SK-N-SH (cell line): Measurements from ENCODE around the gene RAB27B. TPM values are rescaled to one million over a fixed set of nuclear protein-coding genes. Genes with fewer than 3 reads are reported as not detected.

Experiments used
- CTCF ChIA-PET: fragments of 300-600, 350-600 bp; formaldehyde crosslinking; extraction: SDS; loops from one replicate; lab custom pipeline; 2021; lab: Yijun Ruan, JAX
- POLR2A ChIA-PET: fragments of 350-600 bp; sonication (Branson Sonifier 250); formaldehyde crosslinking; extraction: SDS; loops from one replicate; lab custom pipeline; 2020; ENCODE audit warnings: antibody characterized with exemption, inconsistent platforms; lab: Yijun Ruan, JAX
- DNase-seq: peaks from one replicate; pipeline ENCODE4 v3.0.0; 2012
- H2AFZ ChIP-seq: fragments of 200-600 bp; sonication (generic); 2 replicates; pipeline ENCODE4 v1.8.1; 2016; ENCODE audit warnings: antibody characterized with exemption, mild to moderate bottlenecking, low read depth
- H3F3A ChIP-seq: fragments of 200-600 bp; sonication (generic); replicated peaks from 2 replicates; pipeline ENCODE3; 2016; ENCODE audit warnings: antibody characterized with exemption, mild to moderate bottlenecking; ENCODE audit not compliant: insufficient read depth
- H3K27ac ChIP-seq, 2 experiments: fragments of 200-500 bp in 1 of 2; fragments of 200-600 bp in 1 of 2; sonication (Bioruptor generic) in 1 of 2; sonication (generic), shearing (Covaris generic) in 1 of 2; 2 replicates each; pipeline versions ENCODE4 v1.5.1 to v1.6.1; 2014 to 2016; ENCODE audit warnings: low read depth in 2 of 2, inconsistent platforms in 1 of 2, low read length in 1 of 2, mild to moderate bottlenecking in 1 of 2, mixed read lengths in 1 of 2
- H3K27me3 ChIP-seq: fragments of 200-600 bp; sonication (generic), shearing (Covaris generic); 2 replicates; pipeline ENCODE4 v1.6.1; 2016; ENCODE audit warnings: mixed run types; ENCODE audit not compliant: insufficient read depth
- H3K36me3 ChIP-seq, 2 experiments: fragments of 200-500 bp in 1 of 2; fragments of 200-600 bp in 1 of 2; sonication (Bioruptor generic) in 1 of 2; sonication (generic) in 1 of 2; replicated peaks in 1 of 2; 2 replicates each; pipeline versions ENCODE3 to v1.5.1; 2014 to 2016; ENCODE audit warnings: low read length in 1 of 2, mild to moderate bottlenecking in 1 of 2; ENCODE audit not compliant: insufficient read depth in 2 of 2, control insufficient read depth in 1 of 2
- H3K4me1 ChIP-seq, 2 experiments: fragments of 200-500 bp in 1 of 2; fragments of 200-600 bp in 1 of 2; sonication (Bioruptor generic) in 1 of 2; sonication (generic), shearing (Covaris generic) in 1 of 2; 2 replicates each; pipeline versions ENCODE4 v1.5.1 to v1.6.1; 2014 to 2016; ENCODE audit warnings: low read depth in 1 of 2, low read length in 1 of 2, mixed run types in 1 of 2; ENCODE audit not compliant: insufficient read depth in 2 of 2, control insufficient read depth in 1 of 2
- H3K4me2 ChIP-seq: fragments of 200-600 bp; sonication (generic), shearing (Covaris generic); 2 replicates; pipeline ENCODE4 v1.6.1; 2017; ENCODE audit warnings: mixed run types
- H3K4me3 ChIP-seq, 2 experiments: fragments of 200-500 bp in 1 of 2; fragments of 200-600 bp in 1 of 2; sonication (Bioruptor generic) in 1 of 2; sonication (generic), shearing (Covaris generic) in 1 of 2; 2 replicates each; pipeline versions ENCODE4 v1.5.1 to v1.8.1; 2014 to 2016; ENCODE audit warnings: low read depth in 2 of 2, inconsistent platforms in 1 of 2, low read length in 1 of 2, mild to moderate bottlenecking in 1 of 2, mixed read lengths in 1 of 2, moderate library complexity in 1 of 2
- H3K79me2 ChIP-seq: fragments of 200-600 bp; sonication (generic); 2 replicates; pipeline ENCODE4 v1.8.1; 2017; ENCODE audit warnings: mild to moderate bottlenecking; ENCODE audit not compliant: insufficient read depth
- H3K9ac ChIP-seq: fragments of 200-600 bp; sonication (generic); 2 replicates; pipeline ENCODE4 v1.6.1; 2017; ENCODE audit warnings: mixed run types
- H3K9me2 ChIP-seq: fragments of 200-600 bp; sonication (generic); 2 replicates; pipeline ENCODE4 v1.6.1; 2017; ENCODE audit warnings: mixed run types
- H3K9me3 ChIP-seq: fragments of 200-600 bp; sonication (generic); 2 replicates; pipeline ENCODE4 v1.6.1; 2017; ENCODE audit warnings: mixed run types, mild to moderate bottlenecking, moderate library complexity
- H4K20me1 ChIP-seq: fragments of 200-600 bp; sonication (generic); 2 replicates; pipeline ENCODE4 v1.6.1; 2017; ENCODE audit warnings: mild to moderate bottlenecking, mixed run types; ENCODE audit not compliant: insufficient read depth
- EP300 ChIP-seq, 2 experiments: IDR thresholded peaks; 2 replicates each; pipeline versions ENCODE4 v1.4.0 to v1.6.1; 2012; ENCODE audit warnings: borderline replicate concordance in 1 of 2, low read depth in 1 of 2, low read length in 1 of 2
- FOXJ3 ChIP-seq: sonication (generic); formaldehyde crosslinking; IDR thresholded peaks from 2 replicates; pipeline ENCODE4 v1.5.1; 2020; ENCODE audit warnings: mild to moderate bottlenecking, missing genetic modification reagents
- JUND ChIP-seq: IDR thresholded peaks from 2 replicates; pipeline ENCODE4 v1.4.0; 2012
- MEF2A ChIP-seq: IDR thresholded peaks from 2 replicates; pipeline ENCODE4 v1.4.0; 2012; ENCODE audit warnings: low read depth, borderline replicate concordance
- NFIC ChIP-seq: IDR thresholded peaks from 2 replicates; pipeline ENCODE4 v1.4.0; 2012; ENCODE audit warnings: borderline replicate concordance
- NRF1 ChIP-seq: IDR thresholded peaks from 2 replicates; pipeline ENCODE4 v1.6.1; 2012; ENCODE audit warnings: low read depth, mild to moderate bottlenecking, low read length
- POLR2AphosphoS5 ChIP-seq: IDR thresholded peaks from 2 replicates; pipeline ENCODE4 v1.6.1; 2012; ENCODE audit warnings: low read depth, low read length
- RAD21 ChIP-seq: IDR thresholded peaks from 2 replicates; pipeline ENCODE4 v1.6.1; 2012; ENCODE audit warnings: mild to moderate bottlenecking, low read length
- RCOR1 ChIP-seq: fragments of 150-350 bp; IDR thresholded peaks from 2 replicates; pipeline ENCODE4 v1.6.1; 2017; ENCODE audit warnings: antibody characterized with exemption, low read length
- RXRA ChIP-seq: IDR thresholded peaks from 2 replicates; pipeline ENCODE4 v1.4.0; 2012; ENCODE audit warnings: low read depth, mild to moderate bottlenecking, borderline replicate concordance
- SIN3A ChIP-seq: IDR thresholded peaks from 2 replicates; pipeline ENCODE4 v1.6.1; 2012; ENCODE audit warnings: low read depth, mild to moderate bottlenecking, low read length, moderate library complexity, borderline replicate concordance
- TCF12 ChIP-seq: IDR thresholded peaks from 2 replicates; pipeline ENCODE4 v1.4.0; 2012
- TEAD4 ChIP-seq: IDR thresholded peaks from 2 replicates; pipeline ENCODE4 v1.4.0; 2012; ENCODE audit warnings: mild to moderate bottlenecking, borderline replicate concordance; ENCODE audit not compliant: insufficient read depth
- YY1 ChIP-seq: IDR thresholded peaks from 2 replicates; pipeline ENCODE4 v1.4.0; 2012; ENCODE audit warnings: low read depth, mild to moderate bottlenecking
- WGBS: methylation state at CpG from one replicate; pipeline ENCODE4 v1.1.6; 2017; ENCODE audit warnings: low lambda C conversion rate; 5-methylcytosine and 5-hydroxymethylcytosine counted together
- polyA plus RNA-seq, 3 experiments: library from polyadenylated mRNA; depleted of rRNA; stranded (reverse); fragments of >200 nt; gene quantifications; 2 replicates each; pipeline ENCODE4 v1.2.3, GENCODE V29; 2012
- TF ChIP-seq, protein P1 (sequence below): IDR thresholded peaks from 2 replicates; pipeline ENCODE4 v1.6.1; 2012; ENCODE audit warnings: mild to moderate bottlenecking, low read depth, low read length, moderate library complexity
- TF ChIP-seq, protein P2 (sequence below): IDR thresholded peaks from 2 replicates; pipeline ENCODE4 v1.4.0; 2012; ENCODE audit warnings: low read depth
- TF ChIP-seq, protein P3 (sequence below): IDR thresholded peaks from 2 replicates; pipeline ENCODE4 v1.4.0; 2012; ENCODE audit warnings: low read depth, borderline replicate concordance

The RAB27B gene
- polyA plus RNA-seq, 1 of the 3 experiments (the other 2 are of a cell fraction) = 0.56 TPM

DNA sequence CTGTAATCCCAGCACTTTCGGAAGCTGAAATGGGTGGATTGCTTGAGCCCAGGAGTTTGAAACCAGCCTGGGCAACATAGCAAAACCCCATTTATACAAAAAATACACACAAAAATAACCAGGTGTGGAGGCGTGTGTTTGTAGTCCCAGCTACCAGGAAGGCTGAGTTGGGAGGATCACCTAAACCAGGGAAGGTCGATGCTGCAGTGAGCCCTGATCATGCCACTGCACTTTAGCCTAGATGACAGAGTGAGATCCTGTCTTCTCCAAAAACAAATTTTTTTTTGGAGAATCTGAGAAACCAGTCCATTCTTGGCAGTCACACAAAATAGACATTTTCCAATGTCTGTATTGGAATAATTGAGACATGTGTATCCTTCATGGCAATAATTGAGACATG is 46.8 kb downstream of the RAB27B start:
- Histone ChIP-seq H3F3A (no peaks in the 10 kb centered on the region), H3K4me2 (no peak overlapping the region), H3K79me2 (no peaks in the 10 kb centered on the region), H3K27me3 (no peaks in the 10 kb centered on the region), H3K9me3 (no peaks in the 10 kb centered on the region), H3K36me3 (no peaks in the 10 kb centered on the region), H3K4me1 (peaks cover 0 to 3% of the 10 kb centered on the region in 2 experiments; a peak in 2 of 4 replicates), H3K9ac (no peak overlapping the region), H3K9me2 (no peaks in the 10 kb centered on the region), H4K20me1 (no peaks in the 10 kb centered on the region), H2AFZ (no peak overlapping the region), H3K27ac (no peak overlapping the region)
- no peak for DNase-seq
- ChIA-PET CTCF (interaction anchor here (0.9 kb wide), 1 partner anchor 26 kb away, joined by 3 read pairs; no protein-coding TSS in a partner anchor), POLR2A (no interaction called here)
- WGBS = 100% methylated on average over 1 of the region's 3 CpGs
- TF ChIP-seq, protein P1, sequence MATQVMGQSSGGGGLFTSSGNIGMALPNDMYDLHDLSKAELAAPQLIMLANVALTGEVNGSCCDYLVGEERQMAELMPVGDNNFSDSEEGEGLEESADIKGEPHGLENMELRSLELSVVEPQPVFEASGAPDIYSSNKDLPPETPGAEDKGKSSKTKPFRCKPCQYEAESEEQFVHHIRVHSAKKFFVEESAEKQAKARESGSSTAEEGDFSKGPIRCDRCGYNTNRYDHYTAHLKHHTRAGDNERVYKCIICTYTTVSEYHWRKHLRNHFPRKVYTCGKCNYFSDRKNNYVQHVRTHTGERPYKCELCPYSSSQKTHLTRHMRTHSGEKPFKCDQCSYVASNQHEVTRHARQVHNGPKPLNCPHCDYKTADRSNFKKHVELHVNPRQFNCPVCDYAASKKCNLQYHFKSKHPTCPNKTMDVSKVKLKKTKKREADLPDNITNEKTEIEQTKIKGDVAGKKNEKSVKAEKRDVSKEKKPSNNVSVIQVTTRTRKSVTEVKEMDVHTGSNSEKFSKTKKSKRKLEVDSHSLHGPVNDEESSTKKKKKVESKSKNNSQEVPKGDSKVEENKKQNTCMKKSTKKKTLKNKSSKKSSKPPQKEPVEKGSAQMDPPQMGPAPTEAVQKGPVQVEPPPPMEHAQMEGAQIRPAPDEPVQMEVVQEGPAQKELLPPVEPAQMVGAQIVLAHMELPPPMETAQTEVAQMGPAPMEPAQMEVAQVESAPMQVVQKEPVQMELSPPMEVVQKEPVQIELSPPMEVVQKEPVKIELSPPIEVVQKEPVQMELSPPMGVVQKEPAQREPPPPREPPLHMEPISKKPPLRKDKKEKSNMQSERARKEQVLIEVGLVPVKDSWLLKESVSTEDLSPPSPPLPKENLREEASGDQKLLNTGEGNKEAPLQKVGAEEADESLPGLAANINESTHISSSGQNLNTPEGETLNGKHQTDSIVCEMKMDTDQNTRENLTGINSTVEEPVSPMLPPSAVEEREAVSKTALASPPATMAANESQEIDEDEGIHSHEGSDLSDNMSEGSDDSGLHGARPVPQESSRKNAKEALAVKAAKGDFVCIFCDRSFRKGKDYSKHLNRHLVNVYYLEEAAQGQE = no peak
- TF ChIP-seq YY1 = no peak
- no peak for TF ChIP-seq NRF1
- TF ChIP-seq NFIC = no peak
- TF ChIP-seq JUND = no peak
- no peak for TF ChIP-seq SIN3A
- TF ChIP-seq EP300 (IDR thresholded peaks at IDR 0.05; ENCODE audit: borderline replicate concordance in 1 of 2, low read depth in 1 of 2, low read length in 1 of 2) = no peak
- TF ChIP-seq MEF2A = no peak
- TF ChIP-seq, protein P2, sequence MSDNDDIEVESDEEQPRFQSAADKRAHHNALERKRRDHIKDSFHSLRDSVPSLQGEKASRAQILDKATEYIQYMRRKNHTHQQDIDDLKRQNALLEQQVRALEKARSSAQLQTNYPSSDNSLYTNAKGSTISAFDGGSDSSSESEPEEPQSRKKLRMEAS = no peak
- no peak for TF ChIP-seq RXRA
- TF ChIP-seq RCOR1 = no peak
- no peak for TF ChIP-seq POLR2AphosphoS5
- no peak for TF ChIP-seq RAD21
- TF ChIP-seq TEAD4 = no peak
- TF ChIP-seq, all 33 proteins: peak for 0
- H3K4me3 ChIP-seq = no peak overlapping the region

DNA sequence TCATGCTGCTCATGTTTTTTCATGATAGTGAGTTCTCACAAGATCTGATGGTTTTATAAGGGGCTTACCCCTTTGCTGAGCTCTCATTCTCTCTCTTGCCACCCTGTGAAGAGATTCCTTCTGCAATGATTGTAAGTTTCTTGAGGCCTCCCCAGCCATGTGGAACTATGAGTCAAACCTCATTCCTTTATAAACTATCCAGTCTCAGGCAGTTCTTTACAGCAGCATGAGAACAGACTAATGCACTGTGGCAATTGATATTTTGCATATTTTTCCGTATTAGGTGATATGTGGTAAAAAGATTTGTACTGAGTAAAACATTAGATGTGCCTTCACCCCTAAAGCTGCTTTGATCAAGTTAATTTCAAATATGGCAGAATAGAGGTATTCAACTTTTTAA is 48.8 kb downstream of the RAB27B start:
- H3K9me2 ChIP-seq = no peaks in the 10 kb centered on the region
- 100% methylated on average over 1 of the region's 1 CpG for WGBS
- H3K79me2 ChIP-seq = no peaks in the 10 kb centered on the region
- no peaks in the 10 kb centered on the region for H3K27me3 ChIP-seq
- no peaks in the 10 kb centered on the region for H4K20me1 ChIP-seq
- ChIA-PET CTCF (no interaction called here), POLR2A (no interaction called here)
- no peak overlapping the region for H3K9ac ChIP-seq
- peaks cover 0 to 15% of the 10 kb centered on the region in 2 experiments; a peak in 2 of 4 replicates for H3K4me1 ChIP-seq
- no peak overlapping the region for H2AFZ ChIP-seq
- H3K27ac ChIP-seq = no peak overlapping the region
- no peak for TF ChIP-seq TCF12
- TF ChIP-seq, protein P2 = no peak
- TF ChIP-seq, protein P3, sequence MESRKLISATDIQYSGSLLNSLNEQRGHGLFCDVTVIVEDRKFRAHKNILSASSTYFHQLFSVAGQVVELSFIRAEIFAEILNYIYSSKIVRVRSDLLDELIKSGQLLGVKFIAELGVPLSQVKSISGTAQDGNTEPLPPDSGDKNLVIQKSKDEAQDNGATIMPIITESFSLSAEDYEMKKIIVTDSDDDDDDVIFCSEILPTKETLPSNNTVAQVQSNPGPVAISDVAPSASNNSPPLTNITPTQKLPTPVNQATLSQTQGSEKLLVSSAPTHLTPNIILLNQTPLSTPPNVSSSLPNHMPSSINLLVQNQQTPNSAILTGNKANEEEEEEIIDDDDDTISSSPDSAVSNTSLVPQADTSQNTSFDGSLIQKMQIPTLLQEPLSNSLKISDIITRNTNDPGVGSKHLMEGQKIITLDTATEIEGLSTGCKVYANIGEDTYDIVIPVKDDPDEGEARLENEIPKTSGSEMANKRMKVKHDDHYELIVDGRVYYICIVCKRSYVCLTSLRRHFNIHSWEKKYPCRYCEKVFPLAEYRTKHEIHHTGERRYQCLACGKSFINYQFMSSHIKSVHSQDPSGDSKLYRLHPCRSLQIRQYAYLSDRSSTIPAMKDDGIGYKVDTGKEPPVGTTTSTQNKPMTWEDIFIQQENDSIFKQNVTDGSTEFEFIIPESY = no peak
- no peak for TF ChIP-seq POLR2AphosphoS5
- TF ChIP-seq FOXJ3 (CRISPR knock-in tag) = no peak
- no peak for TF ChIP-seq RAD21
- TF ChIP-seq JUND = no peak
- no peaks in the 10 kb centered on the region for H3K9me3 ChIP-seq
- no peaks in the 10 kb centered on the region for H3F3A ChIP-seq
- H3K4me2 ChIP-seq = no peak overlapping the region
- H3K4me3 ChIP-seq = no peak overlapping the region
- H3K36me3 ChIP-seq = no peaks in the 10 kb centered on the region
- no peak for DNase-seq
